ENCODE data around the gene SLC35F1.
"Not testable (repeated sequence)": the region's sequence is repeated elsewhere in the genome, so short reads cannot be mapped to it uniquely, and the experiment has no call there.

The SLC35F1 gene

DNA sequence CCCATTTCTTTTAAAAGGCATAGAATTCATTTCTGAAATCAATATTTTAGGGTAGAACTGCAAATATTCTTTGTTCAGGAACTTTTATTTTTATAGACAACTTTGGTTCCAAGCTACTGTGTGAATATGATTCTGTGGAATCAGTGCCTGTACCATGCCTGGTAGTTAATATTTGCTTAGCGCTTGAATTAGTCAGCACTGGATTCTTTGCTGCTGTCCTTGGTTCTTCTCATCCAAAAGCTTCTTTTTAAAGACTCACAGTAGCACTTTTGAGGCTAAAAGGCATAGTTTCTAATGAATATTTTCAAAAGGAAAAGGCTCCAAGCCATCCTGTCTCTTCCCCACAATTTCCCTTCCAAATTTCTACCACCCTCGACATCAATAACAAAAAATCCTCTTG lies 109.5 kb downstream of the SLC35F1 start:
- DNase-seq = no peak

DNA sequence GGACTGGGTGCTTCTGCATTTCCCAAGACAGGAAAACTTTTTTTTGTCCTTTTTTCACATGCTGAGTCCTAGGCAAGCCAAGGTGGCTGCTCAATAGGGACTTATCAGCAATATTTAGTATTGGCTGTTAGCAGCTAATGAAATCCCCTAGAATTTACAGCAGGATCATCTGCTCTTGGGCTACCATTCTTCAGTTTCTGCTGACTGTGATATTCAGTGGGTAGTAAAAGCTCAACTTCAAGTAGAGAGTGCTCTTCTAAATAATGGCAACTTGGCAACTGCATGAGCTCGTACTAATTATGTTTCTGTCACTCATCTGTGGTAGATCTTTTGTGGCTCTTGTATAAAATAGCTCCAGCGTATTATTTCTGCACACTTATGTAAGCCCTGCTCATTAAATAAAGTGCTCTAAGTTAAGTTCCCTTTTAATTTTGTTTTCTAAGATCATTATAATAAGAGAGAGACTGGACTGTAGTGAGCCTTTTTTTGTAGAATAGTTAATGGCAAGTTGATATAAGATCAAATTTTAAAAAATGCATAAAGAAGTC lies 110.3 kb downstream of the SLC35F1 start:
- no peak for DNase-seq

DNA sequence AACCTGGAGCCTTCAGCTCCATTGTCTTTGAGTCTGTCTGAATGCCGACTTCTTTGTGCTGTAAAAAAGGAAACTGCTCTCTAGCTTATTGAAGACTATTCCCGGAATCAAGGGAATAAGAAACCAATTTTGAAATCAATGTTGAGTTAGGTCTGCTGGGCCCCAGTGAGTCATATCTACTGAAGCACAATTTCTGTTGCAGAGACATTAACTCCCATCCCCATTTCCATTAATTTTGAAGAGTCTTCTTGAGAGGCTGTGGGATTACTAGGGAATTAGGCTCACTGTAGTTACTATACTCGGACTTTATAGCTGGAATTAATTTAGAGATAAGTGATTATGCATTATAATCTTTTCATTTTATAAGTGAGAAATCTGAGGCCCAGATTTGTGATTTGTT lies 116.7 kb downstream of the SLC35F1 start:
- DNase-seq = no peak

DNA sequence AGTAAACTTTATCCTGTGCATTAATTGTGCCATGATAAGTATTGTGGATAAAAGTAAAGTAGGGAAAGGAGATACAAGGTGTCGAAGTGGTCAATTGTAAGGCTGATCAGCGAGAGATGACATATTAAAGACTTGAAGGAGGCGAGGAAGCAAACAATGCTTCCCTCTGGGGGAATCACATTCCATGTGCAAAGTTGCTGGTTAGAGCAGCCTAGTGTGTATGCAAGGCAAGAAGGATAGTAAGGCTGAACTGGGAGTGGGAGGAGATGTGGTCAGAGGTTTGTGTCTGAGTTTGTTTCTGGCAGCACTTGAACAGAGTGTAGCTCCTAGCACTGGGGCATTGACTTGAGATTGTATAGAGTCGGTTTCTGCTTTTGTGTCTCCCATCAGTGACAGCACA lies 122.9 kb downstream of the SLC35F1 start:
- no peak for DNase-seq

DNA sequence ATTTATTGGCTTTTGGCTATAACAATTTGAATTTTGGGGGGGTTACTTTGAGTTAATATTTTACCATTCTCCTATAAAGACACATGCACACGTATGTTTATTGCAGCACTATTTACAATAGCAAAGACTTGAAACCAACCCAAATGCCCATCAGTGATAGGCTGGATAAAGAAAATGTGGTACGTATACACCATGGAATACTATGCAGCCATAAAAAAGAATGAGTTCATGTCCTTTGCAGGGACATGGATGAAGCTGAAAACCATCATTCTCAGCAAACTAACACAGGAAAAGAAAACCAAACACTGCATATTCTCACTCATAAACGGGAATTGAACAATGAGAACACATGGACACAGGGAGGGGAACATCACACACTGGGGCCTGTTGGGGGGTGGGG lies 130.4 kb downstream of the SLC35F1 start:
- DNase-seq = not testable (repeated sequence)

DNA sequence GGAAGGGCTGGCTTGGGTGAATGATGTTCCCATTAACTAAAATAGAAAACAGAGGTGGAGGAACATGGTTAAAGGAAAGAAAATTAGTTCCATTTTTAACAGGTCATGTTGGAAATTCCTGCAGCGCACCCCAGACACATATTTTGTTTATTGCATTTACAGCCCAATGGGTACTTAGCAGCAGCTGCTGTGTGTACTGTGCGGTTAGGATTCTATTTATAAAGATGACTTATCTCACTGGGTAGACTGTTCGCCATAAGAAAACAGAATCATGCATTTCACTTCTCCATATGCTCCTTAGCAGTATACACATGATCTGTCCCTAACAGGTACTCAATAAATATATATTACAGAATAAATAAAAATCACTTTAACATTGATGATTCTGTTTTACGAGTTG lies 135.8 kb downstream of the SLC35F1 start:
- no peak for DNase-seq

DNA sequence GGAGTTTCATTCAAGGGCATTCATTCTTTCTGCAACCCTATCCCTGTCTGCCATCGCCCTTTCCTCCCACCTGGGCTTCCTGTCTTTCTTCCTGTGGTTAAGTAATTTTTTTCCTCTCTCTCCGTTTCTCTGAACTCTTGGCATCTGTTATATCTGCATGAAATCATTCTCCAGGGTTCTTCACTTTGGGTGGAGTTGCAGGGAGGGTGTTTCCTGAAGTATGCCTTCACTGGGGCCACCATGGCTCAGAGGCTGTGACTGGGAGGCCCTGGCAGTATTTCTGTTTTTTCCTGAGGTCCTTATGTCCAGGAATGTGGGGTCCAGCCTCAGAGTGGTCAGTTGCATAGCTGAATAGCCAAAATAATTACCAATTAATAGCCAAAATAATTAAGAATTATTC lies 137.2 kb downstream of the SLC35F1 start:
- no peak for DNase-seq

DNA sequence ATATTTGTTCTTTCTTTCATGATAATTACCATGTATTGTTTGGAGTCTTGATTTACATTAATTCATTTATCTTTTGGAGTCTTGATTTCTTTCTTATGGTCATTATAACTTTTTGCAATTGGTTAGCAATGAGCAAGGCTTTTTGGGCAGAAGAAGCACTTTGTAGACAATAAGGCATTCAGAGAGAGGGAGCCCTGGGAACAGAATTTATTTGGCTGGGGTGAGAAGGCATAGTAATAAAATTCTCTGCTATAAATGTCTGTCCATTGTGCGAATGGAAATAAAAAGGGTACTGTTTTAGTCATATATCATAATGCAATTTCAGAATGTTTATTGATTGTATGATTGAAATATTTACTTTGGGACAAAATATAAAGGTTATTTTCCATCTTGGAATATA lies 147.0 kb downstream of the SLC35F1 start:
- DNase-seq = no peak

DNA sequence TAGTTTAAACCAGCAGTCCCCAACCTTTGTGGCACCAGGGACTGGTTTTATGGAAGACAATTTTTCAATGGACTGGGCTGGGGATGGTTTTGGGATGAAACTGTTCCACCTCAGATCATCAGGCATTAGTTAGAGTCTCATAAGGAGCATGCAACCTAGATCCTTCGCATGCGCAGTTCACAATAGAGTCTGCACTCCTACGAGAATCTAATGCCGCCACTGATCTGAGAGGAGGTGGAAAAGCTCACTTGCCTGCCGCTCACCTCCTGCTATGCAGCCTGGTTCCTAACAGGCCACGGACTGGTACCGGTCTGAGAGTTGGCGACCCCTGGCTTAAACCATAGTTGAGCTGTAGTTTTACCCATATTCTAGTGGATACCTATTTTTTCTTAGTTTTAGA lies 154.6 kb downstream of the SLC35F1 start:
- DNase-seq = no peak

DNA sequence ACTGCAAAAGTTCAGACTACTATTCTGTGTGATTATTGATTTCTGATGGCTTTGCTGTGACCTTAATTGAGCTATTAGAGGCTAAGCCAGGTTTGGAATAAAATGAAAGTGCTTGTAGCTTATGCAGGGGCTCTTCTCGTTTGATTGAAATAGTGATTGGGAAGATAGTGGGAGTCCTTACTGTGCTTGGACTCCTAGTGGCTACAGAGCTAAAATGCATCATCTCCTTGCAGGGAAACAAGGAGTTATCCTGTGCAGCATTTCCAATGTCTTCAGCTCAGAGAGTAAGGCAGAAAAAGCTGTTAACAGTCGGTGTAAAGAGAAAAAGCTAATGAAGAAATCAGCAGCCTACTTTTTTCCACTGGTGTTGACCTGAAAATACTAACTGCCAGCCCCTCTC lies 173.5 kb downstream of the SLC35F1 start:
- DNase-seq = no peak

DNA sequence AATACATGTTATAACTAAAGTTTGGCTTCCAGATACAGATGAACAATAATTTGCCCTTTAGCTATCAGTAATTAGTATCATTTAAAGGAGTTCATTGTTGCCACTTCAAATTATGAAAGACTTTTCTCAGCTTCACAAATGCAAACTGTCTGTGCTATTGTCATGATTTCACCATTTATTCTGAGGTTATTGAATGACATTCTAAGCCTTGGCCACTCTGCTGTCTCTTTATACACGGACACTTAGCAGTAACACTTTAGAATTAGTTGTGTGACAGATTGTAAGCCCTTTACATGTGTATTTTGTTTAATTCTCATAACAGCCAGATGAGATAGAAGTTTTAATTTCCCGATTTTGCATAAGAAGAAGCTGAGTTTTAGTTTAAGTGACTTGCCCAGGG lies 176.6 kb downstream of the SLC35F1 start:
- no peak for DNase-seq

DNA sequence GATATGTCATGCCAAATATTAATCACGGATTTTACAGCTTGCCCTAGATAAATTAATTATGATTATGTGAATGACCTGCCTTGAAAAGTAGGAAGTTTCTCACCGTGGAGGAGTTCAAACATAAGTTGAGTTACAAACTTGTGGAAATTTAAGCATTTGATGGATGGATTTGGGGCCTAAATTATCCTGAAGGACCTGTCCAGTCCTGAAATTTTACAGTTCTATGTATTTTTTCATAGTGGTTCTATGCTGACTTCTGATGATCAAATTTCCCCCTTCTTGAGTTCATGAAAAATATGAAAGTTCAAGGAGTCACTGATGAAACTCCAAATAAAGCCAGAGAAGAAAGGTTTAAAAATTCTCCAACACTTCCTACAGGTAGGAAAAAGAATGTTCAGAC lies 178.6 kb downstream of the SLC35F1 start:
- no peak for DNase-seq

DNA sequence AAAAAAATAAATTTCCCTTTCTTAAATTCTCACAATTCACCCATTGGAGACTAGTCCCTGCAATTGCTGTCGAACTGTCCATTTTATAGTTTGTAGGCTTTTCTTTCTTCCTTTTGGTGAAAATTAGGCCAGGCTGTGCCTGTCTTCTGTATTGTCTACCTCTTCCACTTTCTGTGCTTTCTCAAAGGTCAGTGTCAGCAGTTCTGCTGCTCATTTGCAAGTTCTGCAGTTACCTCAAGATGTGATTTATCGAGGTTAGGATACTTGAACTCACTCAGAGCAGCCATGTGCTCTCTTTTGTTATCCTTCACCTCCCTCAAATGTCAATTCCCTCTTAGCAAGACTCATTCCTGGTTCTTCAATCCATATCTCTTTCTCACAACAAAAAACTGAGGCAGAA lies 179.1 kb downstream of the SLC35F1 start:
- no peak for DNase-seq

DNA sequence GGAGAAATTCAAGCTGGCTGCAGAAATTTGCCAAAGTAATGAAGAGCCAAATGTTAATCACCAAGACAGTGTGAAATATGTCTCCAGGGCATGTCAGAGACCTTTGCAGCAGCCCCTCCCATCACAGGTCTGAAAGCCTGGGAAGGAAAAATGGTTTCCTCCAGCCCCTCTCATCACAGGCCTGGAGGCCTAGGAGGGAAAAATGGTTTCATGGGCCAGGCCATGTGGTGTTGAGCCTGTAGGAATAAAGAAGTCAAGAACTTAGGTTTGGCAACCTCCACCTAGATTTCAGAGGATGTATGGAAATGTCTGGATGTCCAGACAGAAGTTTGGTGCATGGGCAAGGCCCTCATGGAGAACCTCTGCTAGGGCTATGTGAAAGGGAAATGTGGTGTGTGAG lies 185.0 kb downstream of the SLC35F1 start:
- DNase-seq = no peak

DNA sequence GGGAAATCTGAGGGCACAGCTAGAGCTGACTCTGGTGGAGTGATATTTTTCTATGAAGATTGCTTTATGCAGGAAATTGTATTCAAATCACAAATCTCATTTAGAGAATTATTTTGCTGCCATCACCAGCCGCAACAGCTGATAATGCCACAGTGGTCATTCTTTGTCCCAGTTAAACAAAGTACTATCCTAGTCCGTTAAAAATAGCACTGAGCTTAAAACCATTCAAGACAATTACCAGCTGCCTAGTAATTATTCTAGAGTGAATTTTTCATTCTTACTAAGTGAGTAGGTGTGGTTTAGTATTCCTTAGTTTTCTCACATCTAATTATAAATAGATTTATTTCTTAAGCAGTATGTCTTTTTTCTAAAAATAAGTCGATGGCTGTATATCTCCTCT lies 190.5 kb downstream of the SLC35F1 start:
- no peak for DNase-seq

DNA sequence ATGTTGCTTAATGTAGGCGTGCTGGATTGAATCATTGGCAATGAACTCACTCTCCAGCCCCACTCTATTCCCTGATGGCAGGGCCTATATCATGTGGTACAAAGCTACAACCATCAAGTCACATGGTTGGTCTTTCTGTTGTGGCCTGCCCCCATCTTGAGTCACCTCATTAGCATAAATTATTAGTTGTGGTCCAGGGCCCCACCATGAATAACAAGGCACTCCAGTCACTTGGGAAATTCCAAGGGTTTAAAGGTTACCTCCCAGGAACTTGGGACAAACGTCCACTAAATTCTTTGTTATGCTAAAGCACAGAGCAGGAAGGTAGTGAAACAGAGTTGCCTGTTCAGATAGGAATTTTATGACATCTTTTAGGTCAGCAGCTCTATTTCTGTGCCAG lies 193.7 kb downstream of the SLC35F1 start:
- DNase-seq = no peak

DNA sequence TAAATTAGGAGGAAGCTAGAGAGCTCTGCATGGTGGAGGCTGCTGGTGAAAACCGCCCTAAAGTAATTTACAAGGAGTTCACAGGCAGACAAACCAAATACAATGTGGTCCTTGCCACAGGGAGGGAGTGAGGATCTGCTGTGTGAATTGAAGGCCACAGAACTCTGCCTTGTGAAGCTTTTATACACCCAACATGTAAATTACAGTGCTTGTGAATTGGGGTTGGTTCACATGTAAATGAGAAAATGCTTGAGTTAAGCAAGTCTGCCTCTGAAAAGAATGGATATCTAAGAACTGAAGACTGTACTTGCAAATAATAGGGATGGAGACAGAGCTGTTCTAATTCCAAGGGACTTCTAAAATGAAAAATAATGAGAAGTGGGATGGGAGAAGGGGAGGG lies 194.2 kb downstream of the SLC35F1 start:
- no peak for DNase-seq

DNA sequence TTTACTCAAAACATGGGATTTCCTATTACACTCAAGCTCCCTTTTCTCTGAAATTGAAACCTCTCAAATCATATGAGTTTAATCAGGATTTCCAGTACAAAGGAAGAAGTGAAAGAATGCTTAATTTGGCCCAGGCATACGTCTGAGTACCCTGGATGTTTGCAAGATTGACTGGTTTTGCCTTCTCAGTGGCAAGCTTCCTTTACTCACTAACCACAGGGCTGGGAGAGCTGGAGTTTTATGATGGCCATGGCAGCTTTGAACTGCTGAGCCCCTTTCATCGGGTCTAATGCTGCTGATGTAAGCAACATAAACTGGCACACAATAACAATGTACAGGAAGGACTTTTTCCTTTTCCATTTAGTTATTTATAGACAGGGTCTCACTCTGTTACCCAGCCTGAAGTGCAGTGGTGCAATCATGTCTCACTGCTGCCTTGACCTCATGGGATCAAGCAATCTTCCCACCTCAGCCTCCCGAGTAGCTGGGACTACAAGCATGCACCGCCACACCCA lies 194.8 kb downstream of the SLC35F1 start:
- no peak for DNase-seq

DNA sequence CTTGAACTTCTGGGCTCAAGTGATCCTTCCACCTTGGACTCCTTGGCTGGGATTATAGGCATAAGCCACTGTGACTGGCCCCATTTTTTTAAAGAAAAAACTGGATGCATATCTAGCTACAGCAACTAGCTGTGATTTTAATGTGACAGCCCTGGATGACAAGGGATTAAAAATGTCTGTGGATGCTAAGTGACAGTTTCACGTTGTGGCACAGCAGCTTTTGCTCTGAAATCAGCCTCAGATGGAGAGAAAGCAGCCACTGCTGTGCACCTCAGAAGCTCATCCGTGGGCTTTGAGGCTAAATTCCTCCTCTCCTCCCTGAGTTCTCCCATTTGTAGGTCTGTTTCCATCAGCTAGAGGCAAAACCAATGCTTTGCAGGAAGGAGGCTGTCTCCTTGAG lies 195.3 kb downstream of the SLC35F1 start:
- DNase-seq = no peak

DNA sequence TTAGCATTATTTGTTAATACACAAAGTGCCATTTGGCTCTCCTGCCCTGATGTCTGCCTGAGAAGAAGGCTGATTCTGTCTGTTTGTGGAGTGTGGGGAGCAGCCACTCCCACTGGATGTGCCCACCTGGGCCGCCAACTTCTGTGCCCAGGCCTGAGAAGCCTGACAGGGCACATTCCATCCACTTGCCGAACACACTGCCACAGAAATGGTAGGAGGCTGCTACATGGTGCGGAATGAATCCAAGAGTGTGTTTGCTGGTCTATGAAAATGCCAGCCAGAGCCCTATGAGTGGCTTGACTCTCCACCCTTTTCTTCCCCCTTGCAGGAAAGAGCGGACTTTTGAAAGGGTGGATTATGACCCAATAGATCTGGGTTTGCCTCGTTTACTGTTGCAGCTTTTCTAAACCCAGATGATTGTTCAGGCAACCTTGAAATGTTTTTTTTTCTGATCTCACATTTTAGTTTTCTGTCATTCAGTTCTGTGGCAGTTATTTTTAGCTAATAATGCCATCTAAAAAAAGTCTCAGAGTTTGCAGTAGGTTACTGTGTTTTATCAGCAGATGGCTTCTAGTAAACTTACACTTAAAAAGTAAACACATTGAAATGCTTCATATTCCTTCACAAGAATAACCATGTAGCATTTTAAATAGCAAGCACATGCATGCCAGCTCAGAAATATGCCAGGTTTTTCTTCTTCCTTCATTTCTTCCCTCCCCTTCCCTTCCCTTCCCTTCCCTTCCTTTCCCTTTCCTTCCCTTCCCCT lies 196.5 kb downstream of the SLC35F1 start:
- no peak for DNase-seq

DNA sequence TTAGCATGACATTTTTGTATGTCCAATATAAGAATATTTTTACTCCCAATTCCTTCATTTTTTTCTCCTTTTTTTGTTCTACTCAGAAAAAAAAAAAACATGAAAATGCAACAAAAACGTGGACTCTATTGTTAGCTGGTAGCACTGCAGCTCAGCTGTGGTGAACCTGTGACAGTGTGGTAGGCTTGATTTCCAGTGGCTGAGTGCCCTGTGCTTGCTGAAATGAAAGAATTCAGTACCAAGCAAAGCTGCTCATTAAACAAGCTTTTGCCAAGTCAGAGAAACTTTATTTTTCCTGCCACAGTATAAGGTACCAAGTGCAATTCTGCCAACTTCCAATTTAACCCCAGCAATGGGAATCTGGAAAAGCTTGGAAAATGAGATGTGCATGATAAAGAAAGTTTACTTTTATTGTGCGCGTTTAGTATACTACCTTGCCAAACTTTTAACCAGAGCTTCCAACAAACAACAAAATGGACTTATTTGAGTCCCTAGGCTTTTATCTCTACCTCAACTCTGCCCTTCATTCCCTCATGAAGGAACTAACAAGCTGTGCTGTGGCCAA lies 215.2 kb downstream of the SLC35F1 start:
- no peak for DNase-seq

DNA sequence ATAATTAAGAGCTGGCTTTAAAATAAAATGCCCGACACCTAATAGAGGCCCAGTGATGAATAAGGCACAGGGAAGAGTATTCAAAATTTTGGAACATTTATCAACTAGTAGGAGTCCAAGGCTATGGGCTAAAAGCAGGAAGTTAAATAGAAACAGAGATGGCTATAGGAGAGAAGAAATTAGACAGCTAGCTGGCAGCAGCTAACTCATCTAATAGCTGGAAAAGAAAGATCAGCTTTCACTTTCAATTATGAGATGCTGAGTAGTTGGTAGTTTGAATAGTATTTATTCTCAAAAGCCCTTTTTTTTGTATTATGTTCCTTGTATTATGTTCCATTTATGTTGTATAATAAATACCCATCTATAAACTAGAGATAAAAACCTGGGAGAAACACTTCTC lies 215.7 kb downstream of the SLC35F1 start:
- no peak for DNase-seq

DNA sequence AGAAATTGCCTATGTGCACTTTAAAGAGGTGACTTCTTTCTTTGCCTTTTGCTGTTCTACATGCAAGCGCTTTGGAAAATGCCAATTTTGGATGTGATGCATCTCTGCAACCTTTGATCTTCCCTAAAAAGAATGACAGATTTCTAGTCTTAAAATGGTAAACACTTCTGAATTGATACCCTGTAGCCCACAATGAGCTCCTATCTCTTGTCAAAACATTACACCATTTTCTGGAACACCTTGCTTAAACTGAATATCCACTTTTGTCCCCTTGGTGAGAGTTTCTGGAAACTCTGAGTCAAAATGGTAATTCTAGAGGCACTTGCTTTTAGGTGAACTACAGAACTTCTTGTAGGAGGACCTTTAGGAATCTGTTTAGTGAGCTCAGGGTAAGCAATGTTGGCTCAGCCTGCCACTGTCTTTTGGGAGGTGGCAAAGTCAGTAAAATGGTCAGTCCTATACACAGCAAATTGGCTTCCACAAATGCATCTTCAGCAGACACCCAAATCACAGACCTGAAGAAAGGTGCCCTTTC lies 216.5 kb downstream of the SLC35F1 start:
- no peak for DNase-seq

DNA sequence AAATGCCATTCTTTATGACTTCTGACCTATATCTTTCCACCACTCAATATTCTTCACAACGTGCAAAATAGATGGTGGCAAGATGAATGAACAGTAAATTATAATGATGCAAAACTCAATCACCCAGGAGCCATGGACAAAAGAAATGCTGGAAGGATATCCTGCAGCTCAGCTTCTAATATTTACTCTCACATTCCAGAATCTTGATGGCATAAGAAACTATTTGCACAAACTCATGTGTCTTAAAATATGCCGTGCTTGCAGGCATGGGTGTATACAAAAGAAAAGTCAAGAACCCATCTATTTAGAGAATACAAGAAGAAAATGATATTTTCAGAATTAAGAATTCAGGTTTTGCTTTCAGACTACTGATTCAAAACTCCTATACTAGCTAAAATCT lies 217.8 kb downstream of the SLC35F1 start:
- DNase-seq = no peak

All from activated gamma-delta T cell (primary cell).